A673 (cell line): ENCODE data around the gene TAF9B. TPM values are rescaled to one million over a fixed set of nuclear protein-coding genes. Genes with fewer than 3 reads are reported as not detected.
A peak's percentile ranks its signal among the peaks of the same experiment; 100 is the strongest.
"Not testable (repeated sequence)": the region's sequence is repeated elsewhere in the genome, so short reads cannot be mapped to it uniquely, and the experiment has no call there.

Experiments used
- BruUV-seq: library from RNA; stranded (reverse); fragments of 400-500 nt; replicated peaks from 2 replicates; lab custom pipeline; 2021; lab: Mats Ljungman, UMichigan
- CTCF ChIA-PET: fragments of 300-600 bp; sonication (Branson Sonifier 250); formaldehyde crosslinking; loops from one replicate; lab custom pipeline; 2022; ENCODE audit warnings: antibody characterized with exemption; lab: Charles Lee
- POLR2A ChIA-PET: fragments of 300-600 bp; sonication (Branson Sonifier 250); formaldehyde crosslinking; loops from one replicate; lab custom pipeline; 2022; ENCODE audit warnings: antibody characterized with exemption; ENCODE audit not compliant: low non-redundant PET; lab: Charles Lee
- DNase-seq: peaks from one replicate; pipeline ENCODE4 v3.0.0-alpha.2; 2015; ENCODE audit warnings: low spot score
- H3K27ac ChIP-seq: fragments of 200-600 bp; sonication (generic); 2 replicates; pipeline ENCODE4 v1.5.1; 2016; ENCODE audit warnings: mixed run types, low read depth, mild to moderate bottlenecking, mixed read lengths, antibody characterized with exemption, low read length; ENCODE audit not compliant: poor library complexity, severe bottlenecking
- H3K27me3 ChIP-seq: fragments of 200-600 bp; sonication (generic); replicated peaks from 2 replicates; pipeline ENCODE4 v1.6.1; 2017; ENCODE audit warnings: mixed run types, low read depth, mild to moderate bottlenecking, mixed read lengths, antibody characterized with exemption, low read length; ENCODE audit not compliant: insufficient read depth, poor library complexity
- H3K36me3 ChIP-seq: fragments of 200-600 bp; sonication (generic); 2 replicates; pipeline ENCODE4 v1.6.1; 2016; ENCODE audit warnings: mixed run types, mild to moderate bottlenecking, mixed read lengths, antibody characterized with exemption, low read length; ENCODE audit not compliant: insufficient read depth, poor library complexity, severe bottlenecking
- H3K4me1 ChIP-seq: fragments of 200-600 bp; sonication (generic); 2 replicates; pipeline ENCODE4 v1.6.1; 2017; ENCODE audit warnings: mixed run types, mild to moderate bottlenecking, mixed read lengths, antibody characterized with exemption, low read length; ENCODE audit not compliant: insufficient read depth, poor library complexity, severe bottlenecking
- H3K4me3 ChIP-seq: fragments of 200-600 bp; sonication (generic); 2 replicates; pipeline ENCODE4 v1.5.1; 2016; ENCODE audit warnings: low read depth, mixed run types, mild to moderate bottlenecking, mixed read lengths, low read length; ENCODE audit not compliant: poor library complexity, severe bottlenecking
- H3K9me3 ChIP-seq: fragments of 200-600 bp; sonication (generic); 2 replicates; pipeline ENCODE4 v1.6.1; 2016; ENCODE audit warnings: mixed run types, low read depth, mild to moderate bottlenecking, mixed read lengths, antibody characterized with exemption, low read length; ENCODE audit not compliant: poor library complexity, severe bottlenecking
- CTCF ChIP-seq: fragments of 300-800, 200-600 bp; sonication (generic); conservative IDR thresholded peaks from 2 replicates; pipeline ENCODE4 v1.5.1; 2017; ENCODE audit warnings: low read depth, mild to moderate bottlenecking, antibody characterized with exemption, low read length, moderate library complexity, mixed read lengths
- EZH2 ChIP-seq: fragments of 200-600 bp; sonication (generic); IDR thresholded peaks from 2 replicates; pipeline ENCODE4 v1.6.1; 2017; ENCODE audit warnings: borderline replicate concordance, low read depth, mild to moderate bottlenecking, mixed read lengths, antibody characterized with exemption, low read length; ENCODE audit not compliant: poor library complexity, severe bottlenecking
- intact Hi-C: fragments of 100-400 bp; cut with micrococcal nuclease; formaldehyde crosslinking; loops from one replicate; pipeline ENCODE4 v1.10.0; 2022; ENCODE audit not compliant: unreplicated experiment
- total RNA-seq: library from RNA; stranded (reverse); gene quantifications from 2 replicates; pipeline ENCODE4 v1.2.3, GENCODE V29; 2021

TAF9B gene
- total RNA-seq, 1 experiment from 2014 or later: 41.6 TPM

DNA sequence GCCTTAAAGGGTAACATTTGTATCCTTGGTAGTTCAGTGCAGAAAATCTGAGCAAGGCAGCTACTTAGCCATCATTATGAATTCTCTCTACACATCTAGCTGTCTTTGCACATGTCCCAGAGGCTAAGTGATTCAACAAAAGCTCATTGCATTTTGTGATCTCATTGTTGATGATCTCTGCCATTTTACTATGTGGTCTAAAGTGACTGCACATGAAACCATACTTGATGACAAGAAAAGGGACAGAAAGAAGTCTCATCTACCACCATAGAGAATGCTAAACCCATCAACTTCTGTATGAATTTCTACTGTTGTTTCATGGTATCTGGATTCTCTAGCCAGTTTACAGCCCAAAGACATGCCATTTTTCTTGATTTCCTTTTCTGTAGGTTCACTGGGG, 41.3 kb downstream of the TAF9B start:
- BruUV-seq: no TSS peak
- TF ChIP-seq CTCF: no peak
- no peak for TF ChIP-seq EZH2
- Histone ChIP-seq H3K27ac (no peak overlapping the region), H3K27me3 (no peaks in the 10 kb centered on the region), H3K4me3 (no peak overlapping the region), H3K4me1 (peaks cover under 1% of the 10 kb centered on the region), H3K9me3 (no peaks in the 10 kb centered on the region), H3K36me3 (no peaks in the 10 kb centered on the region)
- ChIA-PET POLR2A (no interaction called here), CTCF (no interaction called here)
- no peak for DNase-seq
- intact Hi-C loops: no loop called here

DNA sequence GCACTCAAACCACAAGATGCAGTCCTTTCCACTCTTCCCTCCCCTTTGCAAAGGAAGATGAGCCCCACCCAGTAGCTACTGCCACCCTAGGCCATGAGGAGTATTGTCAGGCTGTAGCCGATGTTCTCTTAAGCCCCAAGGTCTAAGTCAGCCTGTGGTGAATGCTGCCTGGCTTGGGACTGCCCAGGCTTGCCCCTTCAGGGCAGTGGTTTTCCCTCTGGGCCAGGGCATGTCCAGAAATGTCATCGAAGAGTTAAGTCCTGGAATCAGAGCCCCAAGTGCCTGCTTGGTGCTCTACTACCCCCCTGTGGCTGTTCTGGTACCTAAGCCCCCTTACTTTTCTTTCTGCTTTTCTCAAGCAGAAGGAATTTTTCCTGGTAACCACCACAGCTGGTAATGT, 47.2 kb downstream of the TAF9B start:
- no TSS peak for BruUV-seq
- peak; percentile 18 for DNase-seq
- no peaks in the 10 kb centered on the region for H3K9me3 ChIP-seq
- no peak overlapping the region for H3K27ac ChIP-seq
- no peaks in the 10 kb centered on the region for H3K27me3 ChIP-seq
- no peak overlapping the region for H3K4me3 ChIP-seq
- POLR2A ChIA-PET: no interaction called here
- no peaks in the 10 kb centered on the region for H3K36me3 ChIP-seq
- CTCF ChIA-PET: no interaction called here
- peak; percentile 44 for TF ChIP-seq CTCF
- no peak for TF ChIP-seq EZH2
- H3K4me1 ChIP-seq: no peaks in the 10 kb centered on the region
- intact Hi-C loops: no loop called here

- H3K27ac ChIP-seq, H3K36me3 ChIP-seq, H3K4me1 ChIP-seq, DNase-seq, H3K9me3 ChIP-seq, intact Hi-C loops, H3K4me3 ChIP-seq, POLR2A ChIA-PET, CTCF ChIA-PET, BruUV-seq, H3K27me3 ChIP-seq: not testable (repeated sequence)
Observed at GRCh38 chrX:78081413-78081812, 58.0 kb downstream of the TAF9B start.

Other genes starting within 250 kb of the TAF9B start
- gene MAGT1, start 244.2 kb downstream of the TAF9B start, total RNA-seq: 63.8 and 66.8 TPM in 2 replicates
- gene COX7B, start 240.2 kb downstream of the TAF9B start, total RNA-seq: 381 and 432 TPM in 2 replicates
- gene ATP7A, start 229.0 kb downstream of the TAF9B start, total RNA-seq: 9.0 TPM in 2 replicates
- 0.57 TPM in 1 of 2 replicates, not detected in the other for gene PGAM4, start 170.0 kb downstream of the TAF9B start, total RNA-seq
- gene PGK1, start 35.4 kb downstream of the TAF9B start, total RNA-seq: 432 and 438 TPM in 2 replicates
- 2.1 TPM in 2 replicates for gene CYSLTR1, start 188.0 kb upstream of the TAF9B start, total RNA-seq